Left ventricle myocardium inferior (tissue), 1 donor: ENCODE data around the gene CLK4. TPM values are rescaled to one million over a fixed set of nuclear protein-coding genes. Genes with fewer than 3 reads are reported as not detected.

Experiments used
- DNase-seq: peaks from one replicate; pipeline ENCODE4 v3.0.0-alpha.2; 2020
- H3K27ac ChIP-seq: fragments of 200-600 bp; replicated peaks from 2 replicates; pipeline ENCODE4 v1.8.0; 2021
- H3K27me3 ChIP-seq: fragments of 200-600 bp; 2 replicates; pipeline ENCODE4 v1.8.0; 2021; ENCODE audit warnings: low read depth
- H3K36me3 ChIP-seq: fragments of 200-600 bp; 2 replicates; pipeline ENCODE4 v1.8.0; 2021
- H3K4me1 ChIP-seq: fragments of 200-600 bp; 2 replicates; pipeline ENCODE4 v1.8.0; 2021
- H3K4me3 ChIP-seq: fragments of 200-600 bp; 2 replicates; pipeline ENCODE4 v1.8.0; 2021; ENCODE audit warnings: mild to moderate bottlenecking, moderate library complexity
- H3K9me3 ChIP-seq: fragments of 200-600 bp; replicated peaks from 2 replicates; pipeline ENCODE4 v1.8.0; 2021
- CTCF ChIP-seq: fragments of 200-600 bp; IDR thresholded peaks from 2 replicates; pipeline ENCODE4 v1.8.0; 2021; ENCODE audit warnings: antibody characterized with exemption, mild to moderate bottlenecking, borderline replicate concordance
- intact Hi-C: fragments of 100-400 bp; cut with micrococcal nuclease; formaldehyde crosslinking; loops from one replicate; pipeline ENCODE4 v1.11.0; 2022
- total RNA-seq: library from RNA; stranded (reverse); fragmentation: NEBNext Ultra II Directional; extraction: Animal tissue kit (Norgen Biotek cat#: 25700); gene quantifications from one replicate; pipeline ENCODE4 v1.2.1, GENCODE V29; 2021
- donor health status: DM: no; HTN: yes; CAD: no; lungs with severe emphysema.

CLK4 gene
- total RNA-seq, 1 donor from 2014 or later: 20.0 TPM

GRCh38 chr5:178583279-178583678 is 43.6 kb downstream of the CLK4 start:
- Histone ChIP-seq H3K27ac (no peak overlapping the region), H3K4me1 (peaks cover 7% of the 10 kb centered on the region), H3K27me3 (peaks cover 23% of the 10 kb centered on the region), H3K36me3 (no peaks in the 10 kb centered on the region), H3K9me3 (no peaks in the 10 kb centered on the region), H3K4me3 (no peak overlapping the region)
- no peak for TF ChIP-seq CTCF
- DNase-seq: no peak
- intact Hi-C loops: no loop called here

GRCh38 chr5:178582291-178582690 is 44.6 kb downstream of the CLK4 start:
- H3K4me1 ChIP-seq: no peaks in the 10 kb centered on the region
- no peaks in the 10 kb centered on the region for H3K9me3 ChIP-seq
- no peak overlapping the region for H3K4me3 ChIP-seq
- peaks cover 21% of the 10 kb centered on the region for H3K27me3 ChIP-seq
- intact Hi-C loops: no loop called here
- no peak for TF ChIP-seq CTCF
- no peak overlapping the region for H3K27ac ChIP-seq
- DNase-seq: no peak
- no peaks in the 10 kb centered on the region for H3K36me3 ChIP-seq

- no peak overlapping the region for H3K4me3 ChIP-seq
- no peaks in the 10 kb centered on the region for H3K36me3 ChIP-seq
- H3K9me3 ChIP-seq: no peaks in the 10 kb centered on the region
- peaks cover 26% of the 10 kb centered on the region for H3K27me3 ChIP-seq
- no peak for DNase-seq
- H3K4me1 ChIP-seq: peaks cover under 1% of the 10 kb centered on the region
- no peak overlapping the region for H3K27ac ChIP-seq
- no peak for TF ChIP-seq CTCF
- intact Hi-C loops: no loop called here
Observed at GRCh38 chr5:178581621-178582020, 45.2 kb downstream of the CLK4 start.

- intact Hi-C loops: no loop called here
- H3K4me3 ChIP-seq: no peak overlapping the region
- no peaks in the 10 kb centered on the region for H3K9me3 ChIP-seq
- H3K4me1 ChIP-seq: peaks cover 4% of the 10 kb centered on the region
- DNase-seq: no peak
- no peaks in the 10 kb centered on the region for H3K36me3 ChIP-seq
- no peak for TF ChIP-seq CTCF
- no peak overlapping the region for H3K27ac ChIP-seq
- peaks cover 32% of the 10 kb centered on the region for H3K27me3 ChIP-seq
Observed at GRCh38 chr5:178580271-178580955, 46.4 kb downstream of the CLK4 start.

GRCh38 chr5:178577944-178578343 is 48.9 kb downstream of the CLK4 start:
- Histone ChIP-seq H3K36me3 (no peaks in the 10 kb centered on the region), H3K9me3 (peaks cover under 1% of the 10 kb centered on the region), H3K4me1 (peaks cover 8% of the 10 kb centered on the region), H3K27me3 (peaks cover 41% of the 10 kb centered on the region), H3K27ac (no peak overlapping the region), H3K4me3 (no peak overlapping the region)
- TF ChIP-seq CTCF: no peak
- DNase-seq: no peak
- intact Hi-C loops: no loop called here
